ENCODE data around the gene TRIM2.

DNA sequence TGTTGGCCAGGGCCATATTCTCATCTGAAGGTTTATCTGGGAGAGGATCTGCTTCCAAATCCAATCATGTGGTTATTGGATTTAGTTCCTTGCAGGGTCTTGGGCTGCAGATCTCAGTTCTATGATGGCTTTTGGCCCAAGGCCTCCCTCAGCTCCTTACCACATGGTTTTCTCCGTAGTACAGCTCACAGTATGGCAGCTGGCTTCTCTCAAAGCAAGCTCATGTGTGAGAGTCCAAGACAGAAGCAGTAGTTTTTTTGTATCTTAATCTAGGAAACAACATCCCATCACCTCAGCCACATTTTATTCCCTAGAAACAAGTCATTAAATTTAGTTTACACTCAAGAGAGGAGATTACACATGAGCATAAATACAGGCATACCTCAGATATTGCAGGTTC lies 164.8 kb downstream of the TRIM2 start:
- no peak for TF ChIP-seq CTCF (IDR thresholded peaks at IDR 0.05; ENCODE audit: low read depth, low read length, missing input control)
- TF ChIP-seq YY1 (IDR thresholded peaks at IDR 0.05) = no peak

All from liver (tissue), 2 donors.